Liver (tissue), 9 donors: ENCODE measurements around the gene RNH1. TPM values are rescaled to one million over a fixed set of nuclear protein-coding genes. Genes with fewer than 3 reads are reported as not detected.

Experiments
- DNase-seq: peaks from one replicate; pipeline ENCODE4 v3.0.0-alpha.2; 2017; ENCODE audit warnings: low spot score
- H3K27ac ChIP-seq, 2 donors: one replicate each; pipeline ENCODE4 v1.7.0; 2013; ENCODE audit warnings: inconsistent platforms in 2 of 2, low read length in 2 of 2, control low read depth in 1 of 2, low read depth in 1 of 2, mild to moderate bottlenecking in 1 of 2
- H3K27me3 ChIP-seq, 4 donors: one replicate each; pipeline versions ENCODE4 v1.6.1 to v1.7.0; 2013; ENCODE audit warnings: low read length in 3 of 4, inconsistent platforms in 1 of 4, mild to moderate bottlenecking in 1 of 4, moderate library complexity in 1 of 4; ENCODE audit not compliant: control insufficient read depth in 4 of 4, insufficient read depth in 4 of 4
- H3K36me3 ChIP-seq, 4 donors: one replicate each; pipeline versions ENCODE4 v1.6.1 to v1.7.0; 2013; ENCODE audit warnings: low read length in 3 of 4, mild to moderate bottlenecking in 3 of 4, low read depth in 1 of 4, moderate library complexity in 1 of 4; ENCODE audit not compliant: control insufficient read depth in 4 of 4, insufficient read depth in 3 of 4
- H3K4me1 ChIP-seq, 4 donors: one replicate each; pipeline versions ENCODE4 v1.6.1 to v1.7.0; 2013; ENCODE audit warnings: low read length in 3 of 4, mild to moderate bottlenecking in 3 of 4, moderate library complexity in 1 of 4; ENCODE audit not compliant: control insufficient read depth in 4 of 4, insufficient read depth in 4 of 4
- H3K4me3 ChIP-seq, 3 donors: one replicate each; pipeline versions ENCODE4 v1.6.1 to v1.7.0; 2013; ENCODE audit warnings: low read length in 3 of 3, control low read depth in 1 of 3, low read depth in 1 of 3, mild to moderate bottlenecking in 1 of 3
- H3K9ac ChIP-seq, 2 donors: one replicate each; pipeline ENCODE4 v1.7.0; 2013; ENCODE audit warnings: low read length in 2 of 2, mild to moderate bottlenecking in 2 of 2, moderate library complexity in 2 of 2, control low read depth in 1 of 2, low read depth in 1 of 2
- H3K9me3 ChIP-seq, 4 donors: one replicate each; pipeline versions ENCODE4 v1.6.1 to v1.7.0; 2013; ENCODE audit warnings: low read length in 3 of 4; ENCODE audit not compliant: control insufficient read depth in 4 of 4
- EGR1 ChIP-seq, 2 donors: IDR thresholded peaks; 2 replicates each; pipeline ENCODE4 v1.6.1; 2016 to 2018; ENCODE audit warnings: antibody characterized with exemption in 2 of 2, low read depth in 2 of 2
- FOXA1 ChIP-seq: IDR thresholded peaks from 2 replicates; pipeline ENCODE4 v1.6.1; 2016; ENCODE audit warnings: antibody characterized with exemption
- FOXA2 ChIP-seq: IDR thresholded peaks from 2 replicates; pipeline ENCODE4 v1.6.1; 2016; ENCODE audit warnings: antibody characterized with exemption
- GABPA ChIP-seq, 2 donors: IDR thresholded peaks in 1 of 2; conservative IDR thresholded peaks in 1 of 2; 2 replicates each; pipeline ENCODE4 v1.6.1; 2016; ENCODE audit warnings: antibody characterized with exemption in 2 of 2, mild to moderate bottlenecking in 1 of 2, moderate library complexity in 1 of 2
- HNF4A ChIP-seq, 2 donors: conservative IDR thresholded peaks; 2 replicates each; pipeline ENCODE4 v1.6.1; 2016; ENCODE audit warnings: antibody characterized with exemption in 2 of 2, mild to moderate bottlenecking in 2 of 2
- HNF4G ChIP-seq: IDR thresholded peaks from 2 replicates; pipeline ENCODE4 v1.6.1; 2016; ENCODE audit warnings: antibody characterized with exemption
- JUND ChIP-seq, 2 donors: IDR thresholded peaks; 2 replicates each; pipeline ENCODE4 v1.6.1; 2016; ENCODE audit warnings: antibody characterized with exemption in 2 of 2
- NR2F2 ChIP-seq: IDR thresholded peaks from 2 replicates; pipeline ENCODE4 v1.6.1; 2016; ENCODE audit warnings: antibody characterized with exemption
- RAD21 ChIP-seq, 2 donors: IDR thresholded peaks; 2 replicates each; pipeline ENCODE4 v1.6.1; 2016; ENCODE audit warnings: antibody characterized with exemption in 2 of 2, mild to moderate bottlenecking in 2 of 2
- RXRA ChIP-seq, 2 donors: IDR thresholded peaks; 2 replicates each; pipeline ENCODE4 v1.6.1; 2017 to 2018; ENCODE audit warnings: antibody characterized with exemption in 2 of 2, mild to moderate bottlenecking in 1 of 2
- SP1 ChIP-seq: IDR thresholded peaks from 2 replicates; pipeline ENCODE4 v1.6.1; 2018; ENCODE audit warnings: antibody characterized with exemption, mild to moderate bottlenecking
- TAF1 ChIP-seq: conservative IDR thresholded peaks from 2 replicates; pipeline ENCODE4 v1.6.1; 2016; ENCODE audit warnings: antibody characterized with exemption, mild to moderate bottlenecking
- YY1 ChIP-seq: IDR thresholded peaks from 2 replicates; pipeline ENCODE4 v1.6.1; 2016; ENCODE audit warnings: antibody characterized with exemption, mild to moderate bottlenecking
- WGBS: extraction: QIAGEN DNeasy Blood & Tissue Kit; methylation state at CpG from one replicate; pipeline ENCODE4 v1.1.7; 2013; 5-methylcytosine and 5-hydroxymethylcytosine counted together
- polyA plus RNA-seq, 2 donors: library from polyadenylated mRNA; stranded (reverse) in 1 of 2; unstranded in 1 of 2; fragments of 200-250 nt in 1 of 2; fragments of >200 nt in 1 of 2; fragmentation: Nextera tagmentation in 1 of 2; extraction: Ambion mirVana in 1 of 2; gene quantifications; one replicate each; pipeline versions ENCODE4 v1.2.1 to v1.2.3, GENCODE V29; 2013 to 2015
- total RNA-seq, 2 donors: library from RNA; depleted of rRNA; stranded (reverse); fragments of >200 nt; gene quantifications; one replicate each; pipeline ENCODE4 v1.2.3, GENCODE V29; 2014
- TF ChIP-seq, protein P1 (sequence below): IDR thresholded peaks from 2 replicates; pipeline ENCODE4 v1.6.1; 2016; ENCODE audit warnings: antibody characterized with exemption
- TF ChIP-seq, protein P2 (sequence below): IDR thresholded peaks from 2 replicates; pipeline ENCODE4 v1.6.1; 2016; ENCODE audit warnings: antibody characterized with exemption
- TF ChIP-seq, protein P3 (sequence below): fragments of 150-350 bp; IDR thresholded peaks from 2 replicates; pipeline ENCODE4 v1.5.1; 2017; ENCODE audit warnings: improper control_type of control experiment, low read depth, low read length; ENCODE audit not compliant: missing input control
- TF ChIP-seq, protein P4 (sequence below): IDR thresholded peaks from 2 replicates; pipeline ENCODE4 v1.6.1; 2016; ENCODE audit warnings: antibody characterized with exemption, mild to moderate bottlenecking
- TF ChIP-seq, protein P5 (sequence below): IDR thresholded peaks from 2 replicates; pipeline ENCODE4 v1.6.1; 2016; ENCODE audit warnings: antibody characterized with exemption
- donor health status: healthy.
- donor health status: healthy.
- donor health status: healthy.
- donor health status: healthy.
- donor health status: healthy.

Gene RNH1
- total and polyA plus RNA-seq, 4 donors, result 68.5 to 99.1 (median 76.8) TPM

DNA sequence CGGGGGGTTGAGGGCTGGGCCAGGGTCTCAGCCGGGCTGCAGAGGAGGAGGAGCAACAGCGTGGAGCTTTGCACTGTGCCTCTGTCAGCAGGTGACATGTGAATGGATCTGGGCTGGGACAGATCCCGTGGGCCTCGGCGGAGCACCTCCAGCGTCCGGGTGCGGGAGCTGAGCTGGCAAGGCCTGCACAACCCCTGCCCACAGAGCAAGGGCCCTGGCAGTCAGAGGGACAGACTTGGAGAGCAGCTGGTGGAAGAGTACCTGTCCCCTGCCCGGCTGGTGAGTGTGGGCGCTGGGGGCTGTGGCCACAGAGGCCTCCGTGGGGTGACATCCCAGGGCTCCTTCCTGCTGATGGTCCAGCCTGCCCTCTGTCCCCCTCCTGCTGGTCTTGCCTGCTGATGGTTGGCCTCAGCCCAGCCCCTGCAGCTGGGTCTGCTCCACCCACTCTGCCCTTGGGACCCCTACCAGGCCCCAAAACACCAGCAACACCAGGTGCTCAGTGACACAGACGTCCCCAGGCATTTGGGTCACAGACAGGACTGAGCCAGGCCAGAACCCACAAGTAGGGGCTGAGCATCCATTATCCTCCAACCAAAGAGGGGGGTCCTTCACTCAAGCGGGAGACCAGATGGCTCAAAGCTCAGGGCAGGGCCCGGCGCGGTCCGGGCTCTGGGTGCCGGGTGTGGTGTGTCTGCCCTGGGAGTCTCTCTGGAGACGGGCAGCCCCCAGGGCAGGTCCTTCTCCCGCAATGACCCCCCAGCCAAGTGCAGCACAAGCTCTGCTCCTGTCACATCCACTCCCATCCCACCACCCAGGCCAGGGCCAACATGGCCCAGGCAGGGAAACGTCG, 33.8 kb upstream of the RNH1 start:
- no peaks in the 10 kb centered on the region for H3K27me3 ChIP-seq
- H3K36me3 ChIP-seq, result no peaks in the 10 kb centered on the region
- no peak for DNase-seq
- H3K4me1 ChIP-seq, result peaks cover 6 to 19% (median 15%) of the 10 kb centered on the region in 4 donors
- H3K27ac ChIP-seq, result no peak overlapping the region
- H3K9me3 ChIP-seq, result no peaks in the 10 kb centered on the region
- 97% methylated on average over 23 of the region's 23 CpGs for WGBS
- no peak overlapping the region for H3K9ac ChIP-seq
- TF ChIP-seq, protein P1, sequence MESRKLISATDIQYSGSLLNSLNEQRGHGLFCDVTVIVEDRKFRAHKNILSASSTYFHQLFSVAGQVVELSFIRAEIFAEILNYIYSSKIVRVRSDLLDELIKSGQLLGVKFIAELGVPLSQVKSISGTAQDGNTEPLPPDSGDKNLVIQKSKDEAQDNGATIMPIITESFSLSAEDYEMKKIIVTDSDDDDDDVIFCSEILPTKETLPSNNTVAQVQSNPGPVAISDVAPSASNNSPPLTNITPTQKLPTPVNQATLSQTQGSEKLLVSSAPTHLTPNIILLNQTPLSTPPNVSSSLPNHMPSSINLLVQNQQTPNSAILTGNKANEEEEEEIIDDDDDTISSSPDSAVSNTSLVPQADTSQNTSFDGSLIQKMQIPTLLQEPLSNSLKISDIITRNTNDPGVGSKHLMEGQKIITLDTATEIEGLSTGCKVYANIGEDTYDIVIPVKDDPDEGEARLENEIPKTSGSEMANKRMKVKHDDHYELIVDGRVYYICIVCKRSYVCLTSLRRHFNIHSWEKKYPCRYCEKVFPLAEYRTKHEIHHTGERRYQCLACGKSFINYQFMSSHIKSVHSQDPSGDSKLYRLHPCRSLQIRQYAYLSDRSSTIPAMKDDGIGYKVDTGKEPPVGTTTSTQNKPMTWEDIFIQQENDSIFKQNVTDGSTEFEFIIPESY, result no peak
- TF ChIP-seq GABPA (IDR thresholded peaks at IDR 0.05 in 1 of 2, conservative IDR thresholded peaks at IDR 0.05 in 1 of 2) (no peak), HNF4A (conservative IDR thresholded peaks at IDR 0.05) (no peak), RAD21 (IDR thresholded peaks at IDR 0.05) (no peak), HNF4G (no peak), JUND (IDR thresholded peaks at IDR 0.05) (no peak), NR2F2 (no peak), TAF1 (no peak), YY1 (no peak), SP1 (no peak), EGR1 (IDR thresholded peaks at IDR 0.05; ENCODE audit: low read depth in 2 of 2) (no peak), FOXA2 (no peak), FOXA1 (no peak), RXRA (IDR thresholded peaks at IDR 0.05) (no peak)
- TF ChIP-seq, protein P2, sequence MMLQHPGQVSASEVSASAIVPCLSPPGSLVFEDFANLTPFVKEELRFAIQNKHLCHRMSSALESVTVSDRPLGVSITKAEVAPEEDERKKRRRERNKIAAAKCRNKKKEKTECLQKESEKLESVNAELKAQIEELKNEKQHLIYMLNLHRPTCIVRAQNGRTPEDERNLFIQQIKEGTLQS, result no peak
- TF ChIP-seq, protein P3, sequence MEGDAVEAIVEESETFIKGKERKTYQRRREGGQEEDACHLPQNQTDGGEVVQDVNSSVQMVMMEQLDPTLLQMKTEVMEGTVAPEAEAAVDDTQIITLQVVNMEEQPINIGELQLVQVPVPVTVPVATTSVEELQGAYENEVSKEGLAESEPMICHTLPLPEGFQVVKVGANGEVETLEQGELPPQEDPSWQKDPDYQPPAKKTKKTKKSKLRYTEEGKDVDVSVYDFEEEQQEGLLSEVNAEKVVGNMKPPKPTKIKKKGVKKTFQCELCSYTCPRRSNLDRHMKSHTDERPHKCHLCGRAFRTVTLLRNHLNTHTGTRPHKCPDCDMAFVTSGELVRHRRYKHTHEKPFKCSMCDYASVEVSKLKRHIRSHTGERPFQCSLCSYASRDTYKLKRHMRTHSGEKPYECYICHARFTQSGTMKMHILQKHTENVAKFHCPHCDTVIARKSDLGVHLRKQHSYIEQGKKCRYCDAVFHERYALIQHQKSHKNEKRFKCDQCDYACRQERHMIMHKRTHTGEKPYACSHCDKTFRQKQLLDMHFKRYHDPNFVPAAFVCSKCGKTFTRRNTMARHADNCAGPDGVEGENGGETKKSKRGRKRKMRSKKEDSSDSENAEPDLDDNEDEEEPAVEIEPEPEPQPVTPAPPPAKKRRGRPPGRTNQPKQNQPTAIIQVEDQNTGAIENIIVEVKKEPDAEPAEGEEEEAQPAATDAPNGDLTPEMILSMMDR, result no peak
- TF ChIP-seq, protein P4, sequence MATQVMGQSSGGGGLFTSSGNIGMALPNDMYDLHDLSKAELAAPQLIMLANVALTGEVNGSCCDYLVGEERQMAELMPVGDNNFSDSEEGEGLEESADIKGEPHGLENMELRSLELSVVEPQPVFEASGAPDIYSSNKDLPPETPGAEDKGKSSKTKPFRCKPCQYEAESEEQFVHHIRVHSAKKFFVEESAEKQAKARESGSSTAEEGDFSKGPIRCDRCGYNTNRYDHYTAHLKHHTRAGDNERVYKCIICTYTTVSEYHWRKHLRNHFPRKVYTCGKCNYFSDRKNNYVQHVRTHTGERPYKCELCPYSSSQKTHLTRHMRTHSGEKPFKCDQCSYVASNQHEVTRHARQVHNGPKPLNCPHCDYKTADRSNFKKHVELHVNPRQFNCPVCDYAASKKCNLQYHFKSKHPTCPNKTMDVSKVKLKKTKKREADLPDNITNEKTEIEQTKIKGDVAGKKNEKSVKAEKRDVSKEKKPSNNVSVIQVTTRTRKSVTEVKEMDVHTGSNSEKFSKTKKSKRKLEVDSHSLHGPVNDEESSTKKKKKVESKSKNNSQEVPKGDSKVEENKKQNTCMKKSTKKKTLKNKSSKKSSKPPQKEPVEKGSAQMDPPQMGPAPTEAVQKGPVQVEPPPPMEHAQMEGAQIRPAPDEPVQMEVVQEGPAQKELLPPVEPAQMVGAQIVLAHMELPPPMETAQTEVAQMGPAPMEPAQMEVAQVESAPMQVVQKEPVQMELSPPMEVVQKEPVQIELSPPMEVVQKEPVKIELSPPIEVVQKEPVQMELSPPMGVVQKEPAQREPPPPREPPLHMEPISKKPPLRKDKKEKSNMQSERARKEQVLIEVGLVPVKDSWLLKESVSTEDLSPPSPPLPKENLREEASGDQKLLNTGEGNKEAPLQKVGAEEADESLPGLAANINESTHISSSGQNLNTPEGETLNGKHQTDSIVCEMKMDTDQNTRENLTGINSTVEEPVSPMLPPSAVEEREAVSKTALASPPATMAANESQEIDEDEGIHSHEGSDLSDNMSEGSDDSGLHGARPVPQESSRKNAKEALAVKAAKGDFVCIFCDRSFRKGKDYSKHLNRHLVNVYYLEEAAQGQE, result no peak
- TF ChIP-seq, protein P5, sequence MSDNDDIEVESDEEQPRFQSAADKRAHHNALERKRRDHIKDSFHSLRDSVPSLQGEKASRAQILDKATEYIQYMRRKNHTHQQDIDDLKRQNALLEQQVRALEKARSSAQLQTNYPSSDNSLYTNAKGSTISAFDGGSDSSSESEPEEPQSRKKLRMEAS, result no peak
- no peak overlapping the region for H3K4me3 ChIP-seq
